ENCODE data around the gene ADGRG7.

Gene ADGRG7

DNA sequence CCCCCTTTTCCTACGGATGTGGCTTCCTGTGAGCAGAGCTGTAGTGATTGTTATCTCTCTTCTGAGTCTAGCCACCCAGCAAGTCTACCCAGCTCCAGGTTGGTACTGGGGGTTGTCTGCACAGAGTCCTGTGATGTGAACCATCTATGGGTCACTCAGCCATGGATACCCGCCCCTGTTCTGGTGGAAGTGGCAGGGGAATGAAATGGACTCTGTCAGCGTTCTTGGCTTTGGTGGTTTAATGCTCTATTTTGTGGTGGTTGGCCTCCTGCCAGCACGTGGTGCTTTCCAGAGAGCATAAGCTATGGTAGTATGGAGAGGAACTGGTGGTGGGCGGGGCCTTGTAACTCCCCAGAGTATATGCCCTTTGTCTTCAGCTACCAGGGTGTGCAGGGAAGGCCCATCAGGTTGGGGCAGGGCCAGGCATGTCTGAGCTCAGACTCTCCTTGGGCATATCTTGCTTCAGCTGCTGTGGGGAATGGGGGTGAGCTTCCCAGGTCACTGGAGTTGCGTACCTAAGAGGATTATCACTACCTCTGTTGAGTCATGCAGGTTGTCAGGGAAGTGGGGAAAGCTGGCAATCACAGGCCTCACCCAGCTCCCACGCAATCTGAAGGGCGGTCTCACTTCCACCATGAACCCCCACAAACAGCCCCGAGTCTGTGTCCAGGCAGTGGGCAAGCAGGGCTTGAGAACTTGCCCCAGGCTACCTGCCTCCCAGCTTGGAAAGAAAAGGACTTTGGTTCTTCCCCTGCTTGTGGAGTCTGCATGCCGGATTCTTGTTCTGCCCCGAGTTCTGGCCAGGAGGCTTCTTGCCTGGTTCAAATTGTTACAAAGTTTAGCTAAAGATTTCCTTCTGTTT lies 9.0 kb upstream of the ADGRG7 start:
- no peaks in the 10 kb centered on the region for H3K36me3 ChIP-seq (ENCODE audit: control insufficient read depth, insufficient read depth, low read length)
- no peak overlapping the region for H3K27ac ChIP-seq (ENCODE audit: insufficient read depth, low read depth, low read length, poor library complexity, severe bottlenecking)
- H3K4me3 ChIP-seq (ENCODE audit: insufficient read depth, low read depth, low read length), result no peak overlapping the region
- H3K27me3 ChIP-seq (ENCODE audit: control insufficient read depth, insufficient read depth, low read length, poor library complexity, severe bottlenecking), result no peaks in the 10 kb centered on the region
- no peaks in the 10 kb centered on the region for H3K9me3 ChIP-seq (ENCODE audit: control insufficient read depth, low read length)
- H3K4me1 ChIP-seq (ENCODE audit: control insufficient read depth, insufficient read depth, low read length), result peaks cover under 1% of the 10 kb centered on the region
- 86 to 87% methylated on average over 11 of the region's 11 CpGs for WGBS, 2 experiments

DNA sequence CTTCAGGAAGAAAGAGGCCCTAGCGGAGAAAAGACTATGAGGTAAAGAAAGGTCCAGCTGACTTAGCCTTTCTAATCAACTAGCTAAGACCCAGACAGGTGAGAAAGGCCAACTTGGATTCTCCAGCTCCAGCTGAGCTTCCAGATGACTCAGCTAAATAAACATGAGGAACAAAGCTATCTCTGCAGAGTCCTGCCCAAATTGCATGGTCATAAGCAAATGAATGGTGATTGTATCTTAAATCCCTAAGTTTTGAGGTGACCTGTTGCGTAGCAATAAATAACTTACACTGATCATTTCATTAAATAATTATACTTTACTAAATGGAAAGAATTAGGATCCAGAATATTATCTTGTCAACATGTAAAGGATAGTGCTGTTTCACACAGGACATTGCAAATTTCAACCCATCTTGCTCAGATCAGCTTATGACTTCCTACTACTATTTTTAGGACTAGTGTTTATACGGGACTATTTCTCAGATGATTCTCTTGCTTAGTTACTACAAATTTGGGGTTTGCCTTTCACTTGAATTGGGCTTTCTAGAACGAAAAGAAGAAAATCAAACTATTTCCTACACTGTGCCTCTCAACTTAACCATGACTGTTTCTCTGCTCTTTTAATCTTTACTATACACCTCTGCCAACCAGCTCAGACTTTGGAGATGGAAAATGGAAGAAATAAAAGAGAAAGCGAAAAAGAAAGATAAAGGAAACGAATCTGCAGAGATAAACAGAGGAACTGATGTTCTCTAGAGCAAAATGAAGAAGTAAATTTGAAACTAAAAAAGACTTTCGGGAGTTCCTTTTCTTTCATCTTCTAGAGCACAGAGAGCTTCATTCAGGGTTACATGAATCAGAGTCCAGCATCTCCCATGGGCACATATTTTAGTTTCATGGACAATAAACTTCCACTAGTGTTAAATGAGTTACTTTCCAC lies 6.6 kb upstream of the ADGRG7 start:
- H3K4me1 ChIP-seq (ENCODE audit: control insufficient read depth, insufficient read depth, low read length), result peaks cover 2% of the 10 kb centered on the region
- no peaks in the 10 kb centered on the region for H3K36me3 ChIP-seq (ENCODE audit: control insufficient read depth, insufficient read depth, low read length)
- H3K27me3 ChIP-seq (ENCODE audit: control insufficient read depth, insufficient read depth, low read length, poor library complexity, severe bottlenecking), result no peaks in the 10 kb centered on the region
- no peak overlapping the region for H3K4me3 ChIP-seq (ENCODE audit: insufficient read depth, low read depth, low read length)
- WGBS, 2 experiments, result 58 to 62% methylated on average over 6 of the region's 7 CpGs
- H3K9me3 ChIP-seq (ENCODE audit: control insufficient read depth, low read length), result no peaks in the 10 kb centered on the region
- no peak overlapping the region for H3K27ac ChIP-seq (ENCODE audit: insufficient read depth, low read depth, low read length, poor library complexity, severe bottlenecking)

DNA sequence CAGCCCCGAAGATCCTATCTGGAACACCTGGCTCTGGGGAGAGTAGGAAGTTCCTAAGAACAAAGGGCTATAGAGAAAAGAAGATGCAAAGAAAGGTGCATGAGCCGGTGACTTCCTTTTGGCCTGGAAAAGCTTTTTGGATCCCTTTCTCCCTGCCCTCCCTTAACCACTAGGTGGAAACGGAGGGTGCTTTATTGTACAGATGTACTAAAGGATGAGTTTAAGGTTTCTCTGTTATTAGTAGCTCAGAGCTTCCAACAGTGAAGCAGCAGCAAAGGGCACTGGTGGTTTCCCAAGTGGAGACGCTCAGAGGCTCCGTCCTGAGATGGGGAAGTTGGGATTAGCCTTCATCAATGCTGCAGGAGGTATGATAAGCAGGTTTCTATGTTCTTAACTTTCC lies 5.9 kb upstream of the ADGRG7 start:
- H3K4me1 ChIP-seq (ENCODE audit: control insufficient read depth, insufficient read depth, low read length), result peaks cover 2% of the 10 kb centered on the region
- no peaks in the 10 kb centered on the region for H3K36me3 ChIP-seq (ENCODE audit: control insufficient read depth, insufficient read depth, low read length)
- no peaks in the 10 kb centered on the region for H3K9me3 ChIP-seq (ENCODE audit: control insufficient read depth, low read length)
- no peak overlapping the region for H3K27ac ChIP-seq (ENCODE audit: insufficient read depth, low read depth, low read length, poor library complexity, severe bottlenecking)
- H3K4me3 ChIP-seq (ENCODE audit: insufficient read depth, low read depth, low read length), result no peak overlapping the region
- 73 to 77% methylated on average over 4 to 5 of the region's 5 CpGs for WGBS, 2 experiments
- no peaks in the 10 kb centered on the region for H3K27me3 ChIP-seq (ENCODE audit: control insufficient read depth, insufficient read depth, low read length, poor library complexity, severe bottlenecking)

DNA sequence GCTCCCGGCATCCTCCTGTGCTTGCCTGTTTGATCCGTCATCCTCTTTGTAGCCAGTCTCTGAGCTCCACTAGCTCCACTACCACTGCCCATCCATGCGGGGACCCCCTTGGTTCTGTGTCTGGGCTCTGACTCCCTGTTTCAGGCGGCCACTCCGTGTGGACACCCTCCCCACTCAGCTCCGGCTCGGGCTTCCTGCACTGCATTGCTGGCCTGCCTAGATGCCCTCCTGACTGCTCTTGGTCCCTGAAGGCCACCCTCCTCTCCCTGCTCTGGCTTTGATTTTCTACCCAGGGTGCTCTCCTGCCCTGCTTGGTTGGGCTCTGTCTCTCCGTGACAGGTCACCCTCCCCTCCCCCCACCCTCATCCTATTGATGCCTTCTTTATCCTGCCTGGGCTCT lies 4.0 kb upstream of the ADGRG7 start:
- peaks cover 2% of the 10 kb centered on the region for H3K4me1 ChIP-seq (ENCODE audit: control insufficient read depth, insufficient read depth, low read length)
- H3K36me3 ChIP-seq (ENCODE audit: control insufficient read depth, insufficient read depth, low read length), result no peaks in the 10 kb centered on the region
- H3K4me3 ChIP-seq (ENCODE audit: insufficient read depth, low read depth, low read length), result no peak overlapping the region
- H3K9me3 ChIP-seq (ENCODE audit: control insufficient read depth, low read length), result no peaks in the 10 kb centered on the region
- no peaks in the 10 kb centered on the region for H3K27me3 ChIP-seq (ENCODE audit: control insufficient read depth, insufficient read depth, low read length, poor library complexity, severe bottlenecking)
- H3K27ac ChIP-seq (ENCODE audit: insufficient read depth, low read depth, low read length, poor library complexity, severe bottlenecking), result no peak overlapping the region
- 79 to 83% methylated on average over 8 of the region's 8 CpGs for WGBS, 2 experiments

DNA sequence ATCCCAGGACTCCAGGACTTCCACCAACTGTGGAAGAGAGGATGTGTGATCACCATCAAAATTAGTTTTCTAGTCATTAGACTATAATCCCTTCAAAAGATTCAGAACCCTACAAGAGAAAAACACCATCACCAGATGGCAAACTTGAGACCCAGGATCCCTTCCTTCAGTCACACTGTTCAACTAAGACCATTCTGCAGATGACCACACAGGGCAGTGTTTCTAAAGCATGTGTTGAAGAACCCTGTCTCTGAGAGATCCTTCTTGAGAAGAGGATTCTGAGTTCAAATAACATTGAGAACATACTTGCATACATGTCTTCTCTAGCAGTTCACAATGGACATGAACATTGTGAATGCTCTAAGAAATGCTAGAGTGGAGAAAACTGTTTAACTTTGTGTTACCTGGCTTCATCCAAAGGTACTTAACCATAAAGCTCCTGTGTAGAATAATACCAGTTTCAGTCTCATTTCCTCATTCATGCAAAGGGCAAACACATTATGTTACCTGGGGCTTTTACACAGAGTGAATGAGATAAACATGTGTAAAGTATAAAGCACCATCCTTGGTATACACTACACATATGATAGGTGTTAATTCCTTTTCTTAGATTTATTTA lies 2.4 kb upstream of the ADGRG7 start:
- H3K27me3 ChIP-seq (ENCODE audit: control insufficient read depth, insufficient read depth, low read length, poor library complexity, severe bottlenecking), result no peaks in the 10 kb centered on the region
- peaks cover 2% of the 10 kb centered on the region for H3K4me1 ChIP-seq (ENCODE audit: control insufficient read depth, insufficient read depth, low read length)
- no peaks in the 10 kb centered on the region for H3K36me3 ChIP-seq (ENCODE audit: control insufficient read depth, insufficient read depth, low read length)
- H3K9me3 ChIP-seq (ENCODE audit: control insufficient read depth, low read length), result no peaks in the 10 kb centered on the region
- H3K4me3 ChIP-seq (ENCODE audit: insufficient read depth, low read depth, low read length), result no peak overlapping the region
- no peak overlapping the region for H3K27ac ChIP-seq (ENCODE audit: insufficient read depth, low read depth, low read length, poor library complexity, severe bottlenecking)

DNA sequence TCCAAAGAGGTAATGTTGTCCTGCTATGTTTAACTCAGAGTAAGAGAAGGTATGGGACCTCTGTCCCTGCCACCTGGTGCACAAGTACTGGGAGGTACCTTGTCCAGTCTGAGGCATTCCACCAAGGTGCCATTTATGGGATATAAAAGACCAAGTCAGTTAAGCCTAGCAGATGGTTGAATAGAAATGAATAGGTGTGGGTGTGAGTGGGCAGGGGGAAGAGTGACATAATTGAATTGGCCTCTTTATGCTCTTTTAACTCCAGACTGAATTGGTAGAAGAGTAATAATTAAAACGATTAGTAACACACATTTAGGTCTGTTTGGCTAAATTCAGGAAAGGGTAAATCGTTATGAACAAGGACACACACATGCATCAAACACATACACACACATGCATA lies 562 bp downstream of the ADGRG7 start:
- Histone ChIP-seq H3K27me3 (ENCODE audit: control insufficient read depth, insufficient read depth, low read length, poor library complexity, severe bottlenecking) (no peaks in the 10 kb centered on the region), H3K27ac (ENCODE audit: insufficient read depth, low read depth, low read length, poor library complexity, severe bottlenecking) (no peak overlapping the region), H3K4me3 (ENCODE audit: insufficient read depth, low read depth, low read length) (no peak overlapping the region), H3K36me3 (ENCODE audit: control insufficient read depth, insufficient read depth, low read length) (no peaks in the 10 kb centered on the region), H3K9me3 (ENCODE audit: control insufficient read depth, low read length) (no peaks in the 10 kb centered on the region), H3K4me1 (ENCODE audit: control insufficient read depth, insufficient read depth, low read length) (peaks cover 2% of the 10 kb centered on the region)
- 83 to 95% methylated on average over 1 to 2 of the region's 2 CpGs for WGBS, 2 experiments

DNA sequence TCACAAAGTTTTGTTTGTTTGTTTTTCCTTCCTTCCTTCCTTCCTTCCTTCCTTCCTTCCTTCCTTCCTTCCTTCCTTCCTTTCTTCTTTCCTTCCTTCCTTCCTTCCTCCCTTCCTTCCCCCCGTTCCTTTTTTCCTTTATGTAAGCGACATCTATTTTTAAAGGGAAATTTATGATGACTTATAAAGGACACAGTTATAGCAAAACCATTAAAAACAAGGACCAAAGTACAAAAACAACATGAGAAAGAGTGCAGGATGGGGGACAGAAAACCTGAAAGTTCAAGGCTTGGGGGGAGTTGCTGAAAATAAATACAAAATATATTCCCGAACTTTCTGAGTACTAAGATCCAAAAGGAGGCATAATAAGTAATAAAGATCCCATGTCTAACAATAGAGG lies 1.8 kb downstream of the ADGRG7 start:
- Histone ChIP-seq H3K36me3 (ENCODE audit: control insufficient read depth, insufficient read depth, low read length) (no peaks in the 10 kb centered on the region), H3K27me3 (ENCODE audit: control insufficient read depth, insufficient read depth, low read length, poor library complexity, severe bottlenecking) (no peaks in the 10 kb centered on the region), H3K4me3 (ENCODE audit: insufficient read depth, low read depth, low read length) (no peak overlapping the region), H3K4me1 (ENCODE audit: control insufficient read depth, insufficient read depth, low read length) (no peaks in the 10 kb centered on the region), H3K27ac (ENCODE audit: insufficient read depth, low read depth, low read length, poor library complexity, severe bottlenecking) (no peak overlapping the region), H3K9me3 (ENCODE audit: control insufficient read depth, low read length) (no peaks in the 10 kb centered on the region)
- 100% methylated on average over 1 of the region's 3 CpGs; no CpG with 5 or more reads in 1 of the 2 experiments for WGBS, 2 experiments

DNA sequence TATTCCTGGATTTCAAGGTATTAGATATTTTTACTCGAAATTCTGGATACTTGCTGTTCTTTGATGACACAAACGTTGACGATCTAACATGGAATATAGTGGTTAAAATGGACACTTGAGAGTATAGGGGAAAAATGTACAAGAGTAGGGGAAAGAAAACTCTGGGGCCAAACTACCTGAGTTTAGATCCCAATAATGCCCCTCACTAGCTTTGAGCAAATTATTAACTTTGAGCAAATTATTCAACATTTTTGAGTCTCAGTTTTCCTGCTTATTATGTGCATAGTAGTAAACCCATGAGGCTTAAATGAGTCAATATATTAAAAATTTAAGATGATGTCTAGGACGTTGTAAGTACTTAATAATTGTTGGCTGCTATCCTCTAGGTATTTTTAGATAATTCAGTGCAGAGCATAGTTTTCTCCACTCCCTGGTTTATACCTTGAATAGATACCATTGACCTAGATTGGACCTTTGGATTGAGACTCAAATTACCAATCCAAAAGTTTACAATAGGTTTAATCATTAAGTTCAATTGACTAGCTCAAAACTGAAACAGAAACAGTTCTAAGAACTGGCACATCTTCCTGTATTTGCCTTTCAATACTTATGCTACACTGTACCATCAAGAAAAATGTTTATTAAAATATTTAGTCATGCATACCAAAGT lies 4.5 kb downstream of the ADGRG7 start:
- H3K27me3 ChIP-seq (ENCODE audit: control insufficient read depth, insufficient read depth, low read length, poor library complexity, severe bottlenecking), result no peaks in the 10 kb centered on the region
- no peaks in the 10 kb centered on the region for H3K36me3 ChIP-seq (ENCODE audit: control insufficient read depth, insufficient read depth, low read length)
- 92 to 94% methylated on average over 4 of the region's 4 CpGs for WGBS, 2 experiments
- no peaks in the 10 kb centered on the region for H3K9me3 ChIP-seq (ENCODE audit: control insufficient read depth, low read length)
- no peak overlapping the region for H3K4me3 ChIP-seq (ENCODE audit: insufficient read depth, low read depth, low read length)
- no peaks in the 10 kb centered on the region for H3K4me1 ChIP-seq (ENCODE audit: control insufficient read depth, insufficient read depth, low read length)
- H3K27ac ChIP-seq (ENCODE audit: insufficient read depth, low read depth, low read length, poor library complexity, severe bottlenecking), result no peak overlapping the region

DNA sequence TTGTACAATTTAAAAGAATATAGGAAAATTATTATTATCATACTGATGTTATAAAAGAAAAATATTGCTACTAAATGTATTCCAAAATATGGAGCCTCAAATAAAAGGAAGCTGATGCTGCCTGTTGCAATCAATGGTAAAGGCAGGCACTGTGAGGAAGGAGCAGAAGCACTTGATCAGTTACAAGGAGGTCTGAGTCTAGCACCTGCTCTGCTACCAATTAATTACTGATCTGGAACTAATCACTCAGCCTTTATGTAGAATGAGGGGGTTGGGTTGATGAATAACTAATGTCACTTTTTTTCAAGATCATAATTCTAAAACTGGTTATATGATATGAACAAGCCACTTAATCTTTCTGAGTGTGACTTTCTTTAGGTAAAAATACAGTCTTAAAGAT lies 5.5 kb downstream of the ADGRG7 start:
- Histone ChIP-seq H3K36me3 (ENCODE audit: control insufficient read depth, insufficient read depth, low read length) (no peaks in the 10 kb centered on the region), H3K9me3 (ENCODE audit: control insufficient read depth, low read length) (no peaks in the 10 kb centered on the region), H3K27me3 (ENCODE audit: control insufficient read depth, insufficient read depth, low read length, poor library complexity, severe bottlenecking) (no peaks in the 10 kb centered on the region), H3K4me3 (ENCODE audit: insufficient read depth, low read depth, low read length) (no peak overlapping the region), H3K27ac (ENCODE audit: insufficient read depth, low read depth, low read length, poor library complexity, severe bottlenecking) (no peak overlapping the region), H3K4me1 (ENCODE audit: control insufficient read depth, insufficient read depth, low read length) (no peaks in the 10 kb centered on the region)
